ENCODE measurements around the gene CSNK1G1. TPM values are rescaled to one million over a fixed set of nuclear protein-coding genes. Genes with fewer than 3 reads are reported as not detected.

Gene CSNK1G1
- total and polyA plus RNA-seq, 12 donors, result 1.9 to 9.4 (median 7.4) TPM

DNA sequence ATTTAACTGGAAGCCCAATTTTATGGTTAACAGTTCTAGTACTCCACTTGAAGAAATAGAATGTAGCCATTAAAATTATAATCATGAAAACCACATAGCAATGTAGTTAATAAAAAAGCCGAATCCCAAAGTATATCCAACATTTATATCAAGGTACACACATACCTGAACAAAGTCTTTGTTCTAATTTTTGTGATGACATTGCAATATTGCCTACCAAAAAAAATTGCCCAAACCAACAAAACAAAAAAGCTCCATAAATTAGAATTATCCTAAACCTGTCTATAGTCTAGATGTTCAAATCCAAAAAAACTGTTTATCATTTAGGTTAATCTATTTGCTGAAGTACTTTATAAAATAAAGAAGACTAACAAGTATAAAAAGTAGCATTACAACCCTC lies 70.8 kb downstream of the CSNK1G1 start:
- WGBS, 2 donors, result 97 to 100% methylated on average over 1 of the region's 1 CpG
- no peaks in the 10 kb centered on the region for H3K36me3 ChIP-seq
- DNase-seq (no peak), ATAC-seq (no peak)
- intact Hi-C loops (cut with DNase I), result no loop called here
- H3K27ac ChIP-seq, result no peak overlapping the region
- TF ChIP-seq, protein P1, sequence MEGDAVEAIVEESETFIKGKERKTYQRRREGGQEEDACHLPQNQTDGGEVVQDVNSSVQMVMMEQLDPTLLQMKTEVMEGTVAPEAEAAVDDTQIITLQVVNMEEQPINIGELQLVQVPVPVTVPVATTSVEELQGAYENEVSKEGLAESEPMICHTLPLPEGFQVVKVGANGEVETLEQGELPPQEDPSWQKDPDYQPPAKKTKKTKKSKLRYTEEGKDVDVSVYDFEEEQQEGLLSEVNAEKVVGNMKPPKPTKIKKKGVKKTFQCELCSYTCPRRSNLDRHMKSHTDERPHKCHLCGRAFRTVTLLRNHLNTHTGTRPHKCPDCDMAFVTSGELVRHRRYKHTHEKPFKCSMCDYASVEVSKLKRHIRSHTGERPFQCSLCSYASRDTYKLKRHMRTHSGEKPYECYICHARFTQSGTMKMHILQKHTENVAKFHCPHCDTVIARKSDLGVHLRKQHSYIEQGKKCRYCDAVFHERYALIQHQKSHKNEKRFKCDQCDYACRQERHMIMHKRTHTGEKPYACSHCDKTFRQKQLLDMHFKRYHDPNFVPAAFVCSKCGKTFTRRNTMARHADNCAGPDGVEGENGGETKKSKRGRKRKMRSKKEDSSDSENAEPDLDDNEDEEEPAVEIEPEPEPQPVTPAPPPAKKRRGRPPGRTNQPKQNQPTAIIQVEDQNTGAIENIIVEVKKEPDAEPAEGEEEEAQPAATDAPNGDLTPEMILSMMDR (IDR thresholded peaks at IDR 0.05), result no peak
- no peaks in the 10 kb centered on the region for H3K27me3 ChIP-seq
- H3K4me1 ChIP-seq, result peaks cover 0 to 30% (median 0%) of the 10 kb centered on the region in 9 donors
- H3K4me3 ChIP-seq, result no peak overlapping the region
- no peaks in the 10 kb centered on the region for H3K9me3 ChIP-seq

DNA sequence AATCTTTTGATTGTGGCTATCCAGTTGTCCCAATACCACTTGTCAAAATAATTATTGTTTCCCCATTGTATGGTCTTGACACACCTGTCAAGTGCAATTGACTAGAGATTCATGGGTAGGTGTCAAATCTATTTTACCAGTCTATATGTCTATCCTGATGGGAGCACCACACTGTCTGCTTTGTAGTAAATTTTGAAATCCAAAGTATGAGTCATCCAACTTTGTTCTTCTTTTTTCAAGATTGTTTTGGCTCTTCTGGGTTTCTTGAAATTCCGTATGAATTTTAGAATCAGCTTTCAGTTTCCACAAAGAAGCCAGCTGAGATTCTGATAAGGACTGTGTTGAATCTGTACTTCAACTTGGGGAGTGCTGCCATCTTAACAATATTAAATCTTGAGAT lies 71.9 kb downstream of the CSNK1G1 start:
- no peak for DNase-seq
- 68 to 69% methylated on average over 1 of the region's 1 CpG for WGBS, 2 donors
- Histone ChIP-seq H3K36me3 (peaks cover 0 to 8% (median 0%) of the 10 kb centered on the region in 9 donors), H3K4me1 (peaks cover 0 to 30% (median 0%) of the 10 kb centered on the region in 9 donors), H3K9me3 (no peaks in the 10 kb centered on the region), H3K27ac (peak overlapping the region in 1 of 10 donors; percentile 41), H3K4me3 (no peak overlapping the region), H3K27me3 (no peaks in the 10 kb centered on the region)
- peak in 6 of 8 donors; percentile 27 to 57 (median 40) for ATAC-seq
- TF ChIP-seq, protein P1 (IDR thresholded peaks at IDR 0.05), result no peak
- intact Hi-C loops (cut with DNase I), result no loop called here

DNA sequence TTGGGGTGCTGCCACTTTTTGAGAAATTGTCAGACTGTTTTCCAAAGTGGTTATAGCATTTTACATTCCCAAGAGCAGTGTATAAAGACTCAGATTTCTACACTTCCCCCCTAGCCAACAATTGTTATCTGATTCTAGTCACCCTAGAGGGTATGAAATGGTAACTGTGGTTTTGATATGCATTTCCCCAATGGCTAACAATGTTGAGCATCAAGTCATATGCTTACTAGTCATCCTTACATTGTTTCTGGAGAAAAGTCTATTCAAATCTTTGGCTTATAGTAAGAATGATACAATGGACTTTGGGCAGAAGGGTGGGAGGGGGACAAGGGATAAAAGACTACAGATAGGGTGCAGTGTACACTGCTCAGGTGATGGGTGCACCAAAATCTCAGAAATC lies 73.3 kb downstream of the CSNK1G1 start:
- intact Hi-C loops (cut with DNase I), result no loop called here
- Histone ChIP-seq H3K4me1 (peaks cover 0 to 30% (median 0%) of the 10 kb centered on the region in 9 donors), H3K4me3 (no peak overlapping the region), H3K9me3 (no peaks in the 10 kb centered on the region), H3K27me3 (no peaks in the 10 kb centered on the region), H3K27ac (no peak overlapping the region), H3K36me3 (peaks cover 0 to 13% (median 0%) of the 10 kb centered on the region in 9 donors)
- ATAC-seq, result no peak
- TF ChIP-seq, protein P1 (IDR thresholded peaks at IDR 0.05), result no peak
- no peak for DNase-seq

DNA sequence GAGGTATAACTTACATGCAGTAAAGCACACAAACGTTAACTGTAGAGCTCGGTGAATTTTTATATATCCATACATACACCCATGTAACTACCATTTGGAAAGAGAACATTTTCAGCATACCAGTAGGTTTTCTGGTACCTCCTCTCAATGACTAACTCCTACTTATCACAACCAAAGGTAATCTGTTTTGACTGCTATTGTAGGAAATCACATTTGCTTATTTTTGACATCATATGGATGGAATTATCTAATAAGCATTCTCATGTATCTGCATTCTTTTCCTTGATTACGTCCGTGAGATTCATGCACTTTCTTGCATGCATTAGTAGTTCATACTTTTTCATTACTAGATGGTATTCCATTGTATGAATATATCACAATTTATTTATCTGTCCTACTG lies 76.8 kb downstream of the CSNK1G1 start:
- ATAC-seq, result no peak
- TF ChIP-seq, protein P1 (IDR thresholded peaks at IDR 0.05), result no peak
- no peaks in the 10 kb centered on the region for H3K9me3 ChIP-seq
- no peak overlapping the region for H3K4me3 ChIP-seq
- H3K4me1 ChIP-seq, result peaks cover 0 to 32% (median 13%) of the 10 kb centered on the region in 9 donors
- 97 to 98% methylated on average over 4 of the region's 4 CpGs for WGBS, 2 donors
- no peak overlapping the region for H3K27ac ChIP-seq
- intact Hi-C loops (cut with DNase I), result no loop called here
- H3K27me3 ChIP-seq, result no peaks in the 10 kb centered on the region
- H3K36me3 ChIP-seq, result peaks cover 0 to 13% (median 0%) of the 10 kb centered on the region in 9 donors
- DNase-seq, result no peak

Measured in heart right ventricle (tissue), 16 donors.